OCI-LY3 (cell line): ENCODE measurements around the gene MGA.

ENCODE experiments used
- H2AFZ ChIP-seq: fragments of 200-600, 300-600 bp; shearing (Covaris generic); 2 replicates; pipeline ENCODE4 v1.6.0; 2014; ENCODE audit warnings: antibody characterized with exemption, low read depth, low read length
- H3K27ac ChIP-seq: fragments of 200-600, 300-600 bp; sonication (generic); 2 replicates; pipeline ENCODE4 v1.5.1; 2014; ENCODE audit warnings: mild to moderate bottlenecking, low read length, moderate library complexity, mixed read lengths
- H3K27me3 ChIP-seq: fragments of 200-600, 300-600 bp; sonication (generic); 2 replicates; pipeline ENCODE4 v1.6.1; 2014; ENCODE audit warnings: low read depth, low read length, mixed read lengths
- H3K36me3 ChIP-seq: fragments of 200-600, 300-600 bp; sonication (generic); replicated peaks from 2 replicates; pipeline ENCODE3; 2014; ENCODE audit warnings: low read depth, low read length, mixed read lengths
- H3K4me1 ChIP-seq: fragments of 300-600, 200-600 bp; sonication (generic); 2 replicates; pipeline ENCODE4 v1.6.1; 2014; ENCODE audit warnings: low read length, mixed read lengths
- H3K4me2 ChIP-seq: fragments of 200-600, 300-600 bp; sonication (generic); 2 replicates; pipeline ENCODE4 v1.6.1; 2014; ENCODE audit warnings: low read length, mixed read lengths
- H3K4me3 ChIP-seq: fragments of 300-600, 200-600 bp; sonication (generic); 2 replicates; pipeline ENCODE4 v1.5.1; 2014; ENCODE audit warnings: antibody characterized with exemption, mild to moderate bottlenecking, low read length, moderate library complexity
- H3K79me2 ChIP-seq: fragments of 300-600, 200-600 bp; shearing (Covaris generic); 2 replicates; pipeline ENCODE4 v1.6.1; 2014; ENCODE audit warnings: mild to moderate bottlenecking, low read length, mixed read lengths
- H3K9ac ChIP-seq: fragments of 300-600, 200-600 bp; shearing (Covaris generic); 2 replicates; pipeline ENCODE4 v1.6.0; 2014; ENCODE audit warnings: mild to moderate bottlenecking, low read length, moderate library complexity
- H3K9me3 ChIP-seq: fragments of 200-600, 300-600 bp; shearing (Covaris generic); 2 replicates; pipeline ENCODE4 v1.6.1; 2014; ENCODE audit warnings: low read length, mixed read lengths; ENCODE audit not compliant: insufficient read depth
- H4K20me1 ChIP-seq: fragments of 200-600, 300-600 bp; sonication (generic); 2 replicates; pipeline ENCODE4 v1.6.1; 2016; ENCODE audit warnings: low read length, mixed read lengths; ENCODE audit not compliant: insufficient read depth
- CTCF ChIP-seq: fragments of 200-600, 300-600 bp; sonication (generic); IDR thresholded peaks from 2 replicates; pipeline ENCODE4 v1.5.1; 2014; ENCODE audit warnings: antibody characterized with exemption, low read length, low read depth
- EZH2phosphoT487 ChIP-seq: fragments of 200-600 bp; shearing (Covaris generic); IDR thresholded peaks from 2 replicates; pipeline ENCODE4 v1.6.1; 2018; ENCODE audit warnings: antibody characterized with exemption, mixed run types, low read depth

MGA gene

GRCh38 chr15:41637086-41637485, 23.1 kb upstream of the MGA start:
- H3K9ac ChIP-seq = no peak overlapping the region
- no peaks in the 10 kb centered on the region for H4K20me1 ChIP-seq
- TF ChIP-seq CTCF (no peak), EZH2phosphoT487 (no peak)
- H3K27me3 ChIP-seq = no peaks in the 10 kb centered on the region
- H3K4me2 ChIP-seq = no peak overlapping the region
- H2AFZ ChIP-seq = no peak overlapping the region
- H3K36me3 ChIP-seq = no peaks in the 10 kb centered on the region
- H3K79me2 ChIP-seq = no peaks in the 10 kb centered on the region
- H3K27ac ChIP-seq = no peak overlapping the region
- H3K9me3 ChIP-seq = no peaks in the 10 kb centered on the region
- H3K4me1 ChIP-seq = peaks cover 12% of the 10 kb centered on the region
- H3K4me3 ChIP-seq = no peak overlapping the region

DNA sequence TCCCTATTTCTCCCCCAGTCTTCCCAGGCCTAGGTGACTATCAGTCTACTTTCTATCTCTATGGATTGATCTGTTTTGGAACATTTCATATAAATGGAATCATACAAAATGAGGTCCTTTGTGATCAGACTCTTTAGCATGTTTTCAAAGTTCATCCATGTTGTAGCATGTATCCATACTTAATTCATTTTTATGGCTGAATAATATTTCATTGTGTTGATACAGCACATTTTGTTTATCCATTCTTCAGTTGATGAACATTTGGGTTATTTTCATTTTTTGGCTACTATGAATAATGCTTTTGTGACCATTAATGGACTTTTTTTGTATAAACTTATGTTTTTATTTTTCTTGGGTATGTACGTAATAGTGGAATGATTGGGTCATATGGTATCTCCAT, 19.2 kb upstream of the MGA start:
- Histone ChIP-seq H3K27me3 (no peaks in the 10 kb centered on the region), H3K4me2 (no peak overlapping the region), H3K36me3 (no peaks in the 10 kb centered on the region), H3K9me3 (no peaks in the 10 kb centered on the region), H3K4me3 (no peak overlapping the region), H3K79me2 (no peaks in the 10 kb centered on the region), H3K4me1 (no peaks in the 10 kb centered on the region), H3K27ac (no peak overlapping the region), H4K20me1 (no peaks in the 10 kb centered on the region), H2AFZ (no peak overlapping the region), H3K9ac (no peak overlapping the region)
- no peak for TF ChIP-seq EZH2phosphoT487
- no peak for TF ChIP-seq CTCF

DNA sequence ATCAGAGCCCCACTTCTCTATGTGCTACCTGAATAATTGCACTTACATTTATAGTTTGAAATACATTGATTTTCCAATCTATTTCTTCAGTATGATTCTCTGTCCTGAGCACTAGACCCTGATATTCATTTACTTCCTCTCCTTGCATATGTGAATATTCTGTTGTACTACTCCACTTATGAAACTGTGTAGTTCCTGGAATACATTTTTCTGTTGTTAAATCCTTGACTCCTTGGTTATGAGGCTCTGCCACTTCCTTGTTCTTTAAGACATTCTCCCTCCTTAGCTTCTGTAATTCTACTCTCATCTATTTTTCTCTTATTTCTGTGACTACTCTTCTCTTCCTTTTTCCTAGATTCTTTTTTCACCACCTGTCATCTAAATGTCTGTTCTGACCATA, 12.9 kb upstream of the MGA start:
- H3K27ac ChIP-seq = no peak overlapping the region
- H4K20me1 ChIP-seq = no peaks in the 10 kb centered on the region
- TF ChIP-seq CTCF = no peak
- TF ChIP-seq EZH2phosphoT487 = no peak
- H3K9ac ChIP-seq = no peak overlapping the region
- H3K27me3 ChIP-seq = peaks cover 24% of the 10 kb centered on the region
- no peaks in the 10 kb centered on the region; the same call in 1 of the 2 replicates for H3K9me3 ChIP-seq
- H3K4me2 ChIP-seq = no peak overlapping the region
- H2AFZ ChIP-seq = no peak overlapping the region
- no peaks in the 10 kb centered on the region for H3K79me2 ChIP-seq
- H3K4me3 ChIP-seq = no peak overlapping the region
- no peaks in the 10 kb centered on the region for H3K4me1 ChIP-seq
- H3K36me3 ChIP-seq = no peaks in the 10 kb centered on the region

DNA sequence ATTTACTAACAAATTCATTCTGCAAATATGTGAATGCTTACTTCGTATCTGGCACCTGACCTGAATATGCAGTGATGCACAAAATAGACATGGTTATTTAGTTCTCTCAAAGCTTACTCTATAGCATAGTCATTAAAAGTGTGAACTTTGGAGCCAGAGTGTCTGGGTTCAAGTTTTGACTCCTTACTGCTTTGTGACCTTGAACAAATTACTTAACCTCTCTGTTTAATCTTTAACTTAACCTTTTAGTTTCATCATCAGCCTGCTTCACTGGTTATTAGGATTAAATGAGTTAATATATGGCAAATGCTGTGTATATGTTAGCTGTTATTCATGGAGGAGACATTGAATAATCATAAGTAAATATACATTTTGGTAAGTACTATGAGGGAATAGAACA, 12.1 kb upstream of the MGA start:
- TF ChIP-seq CTCF (no peak), EZH2phosphoT487 (no peak)
- H3K79me2 ChIP-seq = no peaks in the 10 kb centered on the region

More for the DNA sequence above, 12.1 kb upstream of the MGA start:
- no peak overlapping the region for H3K4me2 ChIP-seq
- H4K20me1 ChIP-seq = no peaks in the 10 kb centered on the region
- H3K9me3 ChIP-seq = no peaks in the 10 kb centered on the region; the same call in 1 of the 2 replicates
- no peaks in the 10 kb centered on the region for H3K4me1 ChIP-seq
- peaks cover 24% of the 10 kb centered on the region for H3K27me3 ChIP-seq
- no peak overlapping the region for H3K4me3 ChIP-seq
- no peak overlapping the region for H3K9ac ChIP-seq
- H3K36me3 ChIP-seq = no peaks in the 10 kb centered on the region
- no peak overlapping the region for H3K27ac ChIP-seq
- no peak overlapping the region for H2AFZ ChIP-seq
